ENCODE measurements around the gene SMC6.
A peak's percentile ranks its signal among the peaks of the same experiment; 100 is the strongest.

The SMC6 gene

GRCh38 chr2:17765398-17765797 lies 11.8 kb upstream of the SMC6 start:
- no peak for DNase-seq (ENCODE audit: low spot score)

GRCh38 chr2:17763641-17764333 lies 10.2 kb upstream of the SMC6 start:
- DNase-seq (ENCODE audit: low spot score) = no peak

GRCh38 chr2:17762451-17762850 lies 8.8 kb upstream of the SMC6 start:
- DNase-seq (ENCODE audit: low spot score) = no peak

GRCh38 chr2:17759805-17760204 lies 6.2 kb upstream of the SMC6 start:
- DNase-seq (ENCODE audit: low spot score) = no peak

GRCh38 chr2:17758118-17758517 lies 4.5 kb upstream of the SMC6 start:
- DNase-seq (ENCODE audit: low spot score) = no peak

- no peak for DNase-seq (ENCODE audit: low spot score)
Measured at GRCh38 chr2:17757321-17757720, 3.7 kb upstream of the SMC6 start.

GRCh38 chr2:17756668-17757067 lies 3.1 kb upstream of the SMC6 start:
- no peak for DNase-seq (ENCODE audit: low spot score)

- no peak for DNase-seq (ENCODE audit: low spot score)
Measured at GRCh38 chr2:17754773-17755425, 1.3 kb upstream of the SMC6 start.

GRCh38 chr2:17752892-17753802 lies 463 bp downstream of the SMC6 start:
- DNase-seq (ENCODE audit: low spot score) = peak; percentile 39

- DNase-seq (ENCODE audit: low spot score) = no peak
Measured at GRCh38 chr2:17752246-17752645, 1.4 kb downstream of the SMC6 start.

- DNase-seq (ENCODE audit: low spot score) = no peak
Measured at GRCh38 chr2:17749753-17750438, 3.7 kb downstream of the SMC6 start.

- no peak for DNase-seq (ENCODE audit: low spot score)
Measured at GRCh38 chr2:17748745-17749144, 4.9 kb downstream of the SMC6 start.

- DNase-seq (ENCODE audit: low spot score) = no peak
Measured at GRCh38 chr2:17747684-17748452, 5.7 kb downstream of the SMC6 start.

GRCh38 chr2:17740203-17740602 lies 13.4 kb downstream of the SMC6 start:
- DNase-seq (ENCODE audit: low spot score) = no peak

- DNase-seq (ENCODE audit: low spot score) = no peak
Measured at GRCh38 chr2:17736989-17737388, 16.6 kb downstream of the SMC6 start.

GRCh38 chr2:17735864-17736263 lies 17.7 kb downstream of the SMC6 start:
- no peak for DNase-seq (ENCODE audit: low spot score)

- DNase-seq (ENCODE audit: low spot score) = no peak
Measured at GRCh38 chr2:17733599-17733998, 20.0 kb downstream of the SMC6 start.

GRCh38 chr2:17729880-17730279 lies 23.7 kb downstream of the SMC6 start:
- DNase-seq (ENCODE audit: low spot score) = no peak

GRCh38 chr2:17728210-17728609 lies 25.4 kb downstream of the SMC6 start:
- no peak for DNase-seq (ENCODE audit: low spot score)

GRCh38 chr2:17719562-17720371 lies 33.8 kb downstream of the SMC6 start:
- DNase-seq (ENCODE audit: low spot score) = peak; percentile 16

- DNase-seq (ENCODE audit: low spot score) = no peak
Measured at GRCh38 chr2:17718689-17719088, 34.9 kb downstream of the SMC6 start.
